OCI-LY1 (cell line): Measurements from ENCODE around the gene PFN4.

ENCODE experiments used
- CTCF ChIP-seq: fragments of 200-600 bp; sonication (generic), shearing (Covaris generic); IDR thresholded peaks from 2 replicates; pipeline ENCODE4 v1.5.1; 2017; ENCODE audit warnings: mild to moderate bottlenecking, antibody characterized with exemption, low read length, moderate library complexity, mixed read lengths
- EZH2 ChIP-seq: fragments of 200-600 bp; sonication (generic), shearing (Covaris generic); IDR thresholded peaks from 2 replicates; pipeline ENCODE4 v1.8.0; 2017; ENCODE audit warnings: borderline replicate concordance, mixed run types, mild to moderate bottlenecking, antibody characterized with exemption, low read length, moderate library complexity, mixed read lengths

DNA sequence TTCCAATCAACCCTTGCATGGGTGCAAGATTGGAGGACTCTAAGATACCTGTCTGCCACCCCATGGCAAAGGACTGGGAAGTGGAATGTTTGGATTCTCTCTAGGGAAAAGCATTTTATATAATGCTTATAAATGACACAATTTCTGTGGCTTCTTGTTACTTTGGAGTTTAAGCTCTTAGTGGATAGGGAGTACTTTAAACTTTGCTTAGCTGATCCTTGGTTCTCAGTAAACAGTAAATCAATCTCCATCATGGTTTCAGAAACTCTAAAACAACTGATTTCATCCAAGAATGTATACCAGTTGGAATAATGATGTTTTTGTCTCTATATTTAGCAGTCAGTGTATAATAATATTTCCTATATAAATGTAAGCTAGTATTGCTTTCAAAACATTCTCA is 37.6 kb upstream of the PFN4 start:
- TF ChIP-seq CTCF (no peak), EZH2 (no peak)
